HG03135 (cell line): Measurements from ENCODE around the gene ASTN1.

ENCODE experiments used
- ATAC-seq: cut with Tn5 transposase; IDR thresholded peaks from one replicate; pipeline ENCODE4 v1.9.1; 2021; ENCODE audit warnings: mild to moderate bottlenecking, moderate library complexity; ENCODE audit not compliant: unreplicated experiment

The ASTN1 gene

DNA sequence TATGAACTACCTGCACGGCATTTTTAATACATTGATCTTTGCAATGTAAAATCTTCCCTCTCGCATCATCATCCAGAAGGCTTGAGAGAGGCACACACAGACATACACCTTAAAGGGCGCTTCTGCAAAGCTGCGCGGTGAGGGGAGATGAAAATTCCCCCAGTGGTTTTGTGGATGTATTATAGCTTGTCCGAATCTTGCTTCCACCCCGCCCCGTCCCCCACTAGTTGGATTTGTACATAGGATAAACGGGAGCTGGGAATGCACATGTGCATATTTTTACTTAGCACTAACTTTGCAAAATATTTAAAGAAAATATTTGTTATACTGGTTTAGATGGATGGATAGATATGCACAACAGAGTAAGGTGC is 542 bp upstream of the ASTN1 start:
- no peak for ATAC-seq

DNA sequence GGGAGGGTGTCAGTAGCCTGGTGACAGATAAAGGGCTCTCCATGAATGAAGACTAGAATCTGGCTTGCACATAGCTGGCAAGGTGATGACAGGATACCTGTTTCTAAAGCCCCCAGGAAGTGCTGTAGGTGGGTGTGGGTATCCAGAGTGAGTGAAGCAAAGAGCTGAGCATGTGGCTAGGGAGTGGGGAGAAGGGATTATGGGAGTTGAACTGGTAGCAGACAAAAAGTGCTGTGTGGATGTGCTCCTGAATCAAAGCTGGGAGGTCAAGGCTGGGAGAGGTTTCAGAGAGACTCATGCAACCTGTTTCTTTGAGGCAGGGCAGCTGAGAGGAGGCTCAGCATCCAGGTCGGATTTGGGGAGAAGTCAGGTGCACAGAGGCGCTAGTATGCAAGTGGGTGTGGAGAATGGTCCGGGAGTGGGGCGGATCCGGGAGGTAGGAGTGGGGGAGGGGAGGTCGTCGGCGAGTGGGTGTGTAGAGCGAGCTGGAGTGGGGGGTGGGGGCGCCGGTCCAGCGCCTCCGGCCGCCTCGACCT is 600 bp downstream of the ASTN1 start:
- ATAC-seq, result no peak

DNA sequence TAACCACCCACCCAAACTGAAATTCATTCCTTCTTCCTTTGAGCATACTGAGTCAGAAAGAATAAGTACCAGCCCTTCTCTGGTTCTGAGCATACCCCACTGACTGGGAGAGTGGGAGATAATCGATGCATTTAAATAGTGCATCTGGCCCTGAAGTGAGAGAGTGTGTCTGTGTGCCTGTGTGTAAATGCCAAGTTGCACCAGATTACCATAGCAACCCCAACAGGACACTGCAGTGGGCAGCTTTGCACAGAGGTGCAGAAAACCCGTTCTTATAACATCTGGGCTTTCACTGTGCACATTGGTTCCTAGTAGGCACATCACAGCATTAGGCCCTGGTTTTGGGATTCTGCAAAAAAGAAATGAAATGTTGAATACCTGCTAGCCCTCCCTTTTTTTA is 2.3 kb downstream of the ASTN1 start:
- no peak for ATAC-seq

DNA sequence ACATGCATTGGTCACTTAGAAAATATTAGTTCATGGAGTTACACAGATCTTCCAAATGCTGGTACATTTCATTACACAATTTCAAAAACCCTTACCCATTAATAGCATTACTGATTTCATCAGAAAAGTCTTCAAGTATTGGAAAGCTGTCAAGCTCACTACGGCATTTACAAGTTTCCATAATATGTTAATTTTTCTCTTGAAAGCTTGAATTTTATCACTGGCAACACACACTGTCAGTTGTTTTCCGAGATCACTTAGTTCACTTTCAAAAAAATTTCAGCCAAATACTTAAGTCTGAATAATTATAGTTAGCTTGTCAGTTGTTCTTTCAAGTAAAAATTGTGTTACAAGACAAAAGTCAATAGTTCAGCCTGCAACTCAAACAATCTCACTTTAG is 18.0 kb downstream of the ASTN1 start:
- no peak for ATAC-seq

DNA sequence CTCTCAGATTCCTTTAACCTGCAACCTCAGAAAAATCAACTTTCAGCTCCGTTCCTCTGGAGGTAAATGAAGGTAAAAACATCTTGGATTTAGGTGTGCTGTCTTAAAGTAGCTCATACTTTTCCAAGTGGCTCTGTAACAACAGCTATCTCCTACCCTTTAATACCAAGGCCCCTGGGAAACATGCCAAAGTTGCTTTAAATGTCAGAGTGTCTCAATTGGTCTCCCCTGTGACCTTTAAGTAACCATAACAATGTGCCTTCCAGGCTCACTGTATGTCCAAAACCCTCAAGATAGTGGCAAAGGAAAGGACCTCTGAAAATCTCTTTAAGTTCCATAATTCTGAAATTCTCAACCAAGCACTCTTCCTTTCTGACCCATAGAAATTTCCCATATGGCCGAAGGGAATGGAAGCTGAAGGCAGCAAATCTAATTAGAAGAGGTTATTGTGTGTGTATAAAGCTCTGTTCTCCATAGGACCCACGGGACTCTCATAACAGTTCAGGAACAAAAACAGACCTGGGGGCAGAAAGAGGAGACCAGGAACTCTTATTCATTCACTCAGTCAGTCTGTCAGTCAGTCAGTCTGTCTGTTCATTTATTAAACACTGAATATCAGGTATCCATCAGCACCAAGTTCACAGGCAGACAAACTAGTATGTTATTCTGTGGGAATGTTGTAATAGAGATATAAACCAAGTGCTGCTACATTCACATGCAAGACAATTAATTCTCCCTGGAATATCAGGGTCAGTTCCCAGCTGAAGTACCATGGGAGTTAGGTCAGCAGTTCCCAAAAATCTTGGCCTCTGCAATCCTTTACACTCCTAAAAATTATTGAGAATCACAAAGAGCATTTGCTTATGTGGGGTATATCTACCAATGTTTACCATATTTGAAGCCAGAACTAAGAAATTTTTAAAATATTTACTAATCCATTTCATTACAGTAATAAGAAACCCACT is 19.1 kb downstream of the ASTN1 start:
- ATAC-seq, result no peak

DNA sequence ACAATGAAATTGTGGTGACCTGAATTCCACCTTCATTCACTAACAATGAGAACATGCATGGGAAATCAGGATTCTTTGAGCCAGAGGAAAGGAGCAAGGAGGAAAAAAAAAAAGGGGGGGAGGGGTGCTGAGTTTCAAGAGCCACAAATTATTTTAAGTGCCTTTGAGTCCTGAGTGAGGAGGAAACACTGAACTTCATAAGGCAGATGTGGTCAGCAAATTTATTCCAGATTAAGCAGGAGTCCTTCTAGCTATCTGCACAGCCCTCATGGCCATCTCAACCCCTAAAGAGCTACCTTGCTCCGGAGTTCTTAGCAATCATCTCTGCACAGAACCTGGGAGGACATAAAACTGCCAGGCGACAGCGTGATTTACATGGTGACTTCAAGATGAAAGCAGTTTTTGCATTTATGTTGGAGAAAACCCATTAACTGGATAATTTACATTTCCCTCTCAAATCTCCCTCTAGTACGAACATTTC is 21.7 kb downstream of the ASTN1 start:
- ATAC-seq, result no peak

DNA sequence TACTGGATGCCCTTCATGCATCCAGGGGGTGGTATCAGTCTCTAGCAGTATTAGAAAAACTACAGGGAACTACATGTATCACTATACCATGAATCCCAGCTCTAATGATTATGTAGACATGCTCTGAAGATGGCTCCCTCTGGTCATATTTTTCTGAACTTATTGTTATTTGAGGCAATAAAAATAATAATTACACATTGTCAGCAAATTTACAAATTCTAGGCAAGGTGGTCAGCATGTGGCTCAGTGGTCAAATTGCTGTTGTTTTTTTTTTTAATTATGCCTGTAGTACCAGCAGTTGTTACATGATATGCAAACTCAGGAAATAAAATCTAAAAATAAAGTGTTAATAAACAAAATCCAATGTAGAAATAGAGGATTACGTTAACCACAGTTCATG is 22.5 kb downstream of the ASTN1 start:
- ATAC-seq, result no peak

DNA sequence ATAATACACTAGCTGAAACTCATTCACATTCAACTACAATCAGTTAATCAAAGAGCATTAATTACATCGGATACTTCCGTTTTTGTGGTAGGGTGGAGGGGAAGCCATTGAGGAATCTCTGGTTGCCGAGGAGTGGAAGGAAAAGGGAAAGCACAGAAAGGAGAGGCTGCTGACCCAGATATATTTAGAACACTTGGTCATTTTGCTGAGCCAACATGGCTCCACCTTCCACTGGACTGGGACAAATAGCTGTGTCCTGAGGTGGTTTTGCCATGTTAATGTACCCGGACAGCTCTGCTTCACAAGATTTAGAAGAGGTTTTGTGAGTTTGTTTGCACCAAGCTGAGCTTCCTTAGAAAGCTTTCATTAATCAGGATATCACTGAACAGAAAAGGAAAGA is 26.2 kb downstream of the ASTN1 start:
- no peak for ATAC-seq

DNA sequence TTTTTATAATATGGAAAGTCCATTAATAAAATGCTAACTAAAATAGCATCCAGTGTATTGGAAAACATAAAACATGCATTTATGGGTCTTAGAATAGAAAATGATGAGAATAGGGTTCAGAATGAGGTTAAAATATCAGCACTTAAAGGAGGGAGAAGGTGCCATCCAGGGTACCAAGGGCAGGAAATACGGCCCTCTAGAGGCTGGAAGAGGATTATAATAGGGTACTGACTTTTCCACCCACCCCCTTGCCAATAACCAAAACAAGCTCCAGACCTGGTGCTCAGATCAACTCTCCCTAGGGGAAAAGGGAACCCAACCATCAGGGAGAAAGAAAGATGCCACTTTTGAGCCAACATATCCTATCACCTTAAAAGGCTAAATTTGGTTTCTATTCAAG is 26.7 kb downstream of the ASTN1 start:
- no peak for ATAC-seq

DNA sequence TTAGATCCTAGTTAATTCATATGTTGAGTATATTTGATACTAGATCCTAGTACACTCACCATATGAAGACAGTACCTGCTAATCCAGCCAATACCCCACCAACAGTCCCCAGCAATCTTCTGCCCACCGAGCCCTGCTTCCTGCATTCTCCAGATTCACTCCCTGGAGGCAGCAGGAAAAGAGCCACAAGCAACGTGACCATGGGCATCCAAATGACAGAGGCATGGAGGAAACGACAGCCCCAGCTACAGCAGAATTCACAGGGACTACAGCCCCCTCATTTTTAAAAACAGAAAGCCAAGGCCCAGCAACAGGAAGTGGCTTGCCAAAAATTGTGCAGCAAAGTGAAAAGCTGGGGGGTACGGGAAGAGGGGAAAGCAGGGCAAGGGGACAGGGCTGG is 29.3 kb downstream of the ASTN1 start:
- no peak for ATAC-seq

DNA sequence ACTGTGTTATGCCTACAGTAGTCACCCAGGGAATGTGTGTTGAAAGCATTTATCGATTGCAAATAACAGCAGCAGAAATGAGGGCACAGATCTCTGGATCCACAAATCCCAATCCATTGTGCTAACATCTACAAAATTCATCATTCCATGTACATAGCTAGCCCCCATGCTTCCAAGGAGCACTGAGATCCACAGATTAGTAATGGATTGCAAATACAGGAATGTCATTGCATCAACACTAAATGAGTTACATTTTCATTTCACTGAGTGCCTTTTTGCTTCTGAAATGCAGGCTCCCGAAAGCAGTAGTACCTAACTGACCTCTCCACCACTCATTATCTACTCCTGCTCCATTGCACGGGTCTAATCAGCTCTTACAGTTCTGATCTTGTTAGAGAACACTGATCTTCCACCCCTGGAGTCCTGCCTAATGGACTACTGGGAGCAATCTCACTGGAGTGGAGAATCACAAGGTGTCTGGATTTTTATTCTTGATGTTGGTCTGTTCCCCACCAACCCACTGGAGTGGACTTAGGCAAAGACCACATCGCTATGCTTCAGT is 30.5 kb downstream of the ASTN1 start:
- no peak for ATAC-seq

DNA sequence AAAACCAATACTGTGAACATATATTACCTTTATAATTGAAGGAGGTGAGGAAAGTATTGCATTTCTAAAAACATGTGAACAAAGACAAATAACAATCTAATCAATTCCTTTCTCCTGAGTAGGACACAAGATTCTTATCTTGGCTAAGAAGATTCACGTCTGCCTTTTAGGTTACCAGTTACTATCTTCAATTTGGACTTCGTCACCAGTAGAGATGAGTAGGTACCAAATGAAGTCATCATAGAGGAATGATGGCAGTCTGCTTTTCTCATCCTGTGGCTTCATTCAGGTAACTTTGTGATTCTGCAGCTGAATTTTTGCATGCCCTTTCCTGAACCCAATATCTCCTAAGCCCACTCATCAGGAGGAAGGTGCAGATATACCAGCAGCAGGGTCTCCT is 32.4 kb downstream of the ASTN1 start:
- ATAC-seq, result no peak

DNA sequence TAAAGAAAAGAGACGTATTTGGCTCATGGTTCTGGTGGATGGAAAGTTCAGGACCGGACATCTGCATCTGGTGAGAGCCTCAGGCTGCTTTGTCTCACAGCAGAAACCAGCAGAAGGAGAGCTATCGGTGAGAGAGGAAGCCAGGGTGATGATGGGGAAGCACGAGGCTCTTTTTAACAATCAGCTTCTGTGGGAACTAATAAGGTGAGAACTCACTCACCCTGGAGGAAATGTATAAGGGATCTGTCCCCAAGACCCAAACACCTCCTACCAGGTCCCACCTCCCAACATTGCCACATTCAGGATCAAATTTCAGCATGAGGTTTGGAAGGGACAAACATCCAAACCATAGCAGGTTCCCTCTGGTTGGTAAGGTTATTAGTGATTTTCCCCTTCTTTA is 32.8 kb downstream of the ASTN1 start:
- no peak for ATAC-seq

DNA sequence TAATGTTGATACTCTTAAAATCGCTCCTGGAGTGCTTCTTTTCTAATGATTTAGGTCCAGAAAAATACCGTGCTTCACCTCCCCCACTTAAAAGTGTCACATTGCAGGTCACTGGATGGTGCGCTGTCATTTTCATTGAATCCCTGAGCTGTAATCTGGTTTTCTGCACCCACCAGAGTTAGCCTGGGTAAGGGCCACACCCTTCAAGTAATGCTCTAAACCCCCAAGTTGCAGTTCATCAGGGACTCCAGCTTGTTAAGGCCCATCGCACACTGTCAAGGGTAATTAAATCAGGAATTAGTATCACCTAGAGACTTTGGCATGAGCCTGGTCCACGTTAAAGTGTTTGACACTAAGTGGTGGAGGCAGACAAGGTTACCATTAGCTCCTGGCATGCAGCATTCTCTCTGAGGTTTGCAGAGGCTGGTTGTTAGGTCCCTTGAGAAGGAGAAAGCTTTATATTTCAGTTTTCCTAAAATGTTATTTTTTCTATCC is 34.0 kb downstream of the ASTN1 start:
- ATAC-seq, result no peak

DNA sequence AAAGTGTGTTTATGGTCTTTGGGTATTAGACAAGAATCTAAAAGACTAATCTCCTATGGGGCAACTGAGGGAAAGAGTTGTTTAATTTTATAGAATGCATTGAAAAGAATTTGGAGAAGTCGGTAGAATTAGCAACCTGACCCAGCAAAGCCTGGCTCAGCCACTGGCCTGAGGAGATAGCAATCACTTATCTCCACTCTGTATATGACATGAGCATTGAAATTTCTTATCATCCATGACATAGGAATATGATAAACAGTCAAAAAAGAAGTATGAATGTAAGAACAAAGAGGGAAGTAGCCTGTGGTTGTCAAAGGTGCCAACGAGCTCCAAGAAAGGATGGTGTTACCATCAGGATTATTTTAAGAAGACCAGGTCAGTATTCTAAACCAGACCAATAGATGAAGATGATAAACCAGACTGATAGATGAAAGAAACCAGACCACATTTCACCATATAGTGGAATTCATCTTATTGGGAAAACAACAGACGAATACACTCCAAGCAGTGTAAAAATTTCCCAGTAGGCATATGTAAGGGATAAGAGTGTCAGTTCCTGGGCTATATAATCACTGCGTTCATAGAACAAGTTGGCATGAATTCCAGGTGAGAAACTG is 35.7 kb downstream of the ASTN1 start:
- ATAC-seq, result no peak

DNA sequence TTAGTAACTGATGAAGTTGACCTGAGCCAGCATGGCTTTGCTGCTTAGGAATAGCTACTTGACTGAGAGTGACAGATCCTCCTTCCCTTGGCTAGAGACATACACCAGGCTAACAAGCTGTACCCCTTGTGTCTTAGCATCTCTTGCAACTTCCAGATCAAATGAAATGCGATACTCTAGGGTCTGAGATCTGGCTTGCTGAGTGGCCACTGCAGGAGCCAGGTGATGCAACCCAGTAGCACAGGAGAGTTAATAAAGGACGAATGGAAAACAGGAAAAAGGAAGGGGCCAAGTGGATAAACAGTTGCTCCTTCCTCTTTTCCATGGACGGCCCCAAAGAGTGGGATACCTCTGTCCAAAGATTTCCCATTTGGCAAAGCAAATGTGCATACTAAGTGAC is 38.2 kb downstream of the ASTN1 start:
- ATAC-seq, result no peak

DNA sequence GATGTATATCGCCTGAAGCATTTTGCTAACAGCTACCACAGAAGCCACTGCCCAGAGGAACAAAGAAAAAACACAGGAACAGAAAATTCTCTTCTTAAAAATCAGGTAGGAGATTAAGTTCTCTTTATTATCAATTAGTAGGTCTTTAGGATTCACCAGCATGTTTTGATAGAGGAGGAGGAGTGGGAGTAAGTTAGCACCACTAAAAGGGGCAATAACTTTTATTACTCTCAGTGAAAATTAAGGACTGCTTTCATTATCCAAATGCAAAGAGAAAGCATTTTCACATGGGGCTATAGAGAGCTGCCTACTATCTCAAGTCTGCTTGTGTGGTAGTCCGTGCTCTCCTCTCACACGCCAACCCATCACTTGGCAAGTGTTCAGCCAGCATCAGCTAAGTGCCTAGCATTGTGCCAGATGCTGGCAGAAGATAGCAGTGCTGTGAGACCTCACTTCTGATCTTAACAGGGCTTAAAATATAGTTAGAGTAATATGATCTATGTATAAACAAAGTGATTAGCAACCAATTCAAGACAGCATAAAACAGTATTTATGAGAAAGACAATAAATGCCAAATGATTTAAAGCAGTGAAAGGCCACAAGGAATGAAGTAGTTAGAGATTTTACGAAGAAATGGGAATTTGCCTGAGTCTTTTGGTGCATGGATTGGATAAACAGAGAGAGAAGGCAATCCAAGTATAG is 39.8 kb downstream of the ASTN1 start:
- no peak for ATAC-seq

DNA sequence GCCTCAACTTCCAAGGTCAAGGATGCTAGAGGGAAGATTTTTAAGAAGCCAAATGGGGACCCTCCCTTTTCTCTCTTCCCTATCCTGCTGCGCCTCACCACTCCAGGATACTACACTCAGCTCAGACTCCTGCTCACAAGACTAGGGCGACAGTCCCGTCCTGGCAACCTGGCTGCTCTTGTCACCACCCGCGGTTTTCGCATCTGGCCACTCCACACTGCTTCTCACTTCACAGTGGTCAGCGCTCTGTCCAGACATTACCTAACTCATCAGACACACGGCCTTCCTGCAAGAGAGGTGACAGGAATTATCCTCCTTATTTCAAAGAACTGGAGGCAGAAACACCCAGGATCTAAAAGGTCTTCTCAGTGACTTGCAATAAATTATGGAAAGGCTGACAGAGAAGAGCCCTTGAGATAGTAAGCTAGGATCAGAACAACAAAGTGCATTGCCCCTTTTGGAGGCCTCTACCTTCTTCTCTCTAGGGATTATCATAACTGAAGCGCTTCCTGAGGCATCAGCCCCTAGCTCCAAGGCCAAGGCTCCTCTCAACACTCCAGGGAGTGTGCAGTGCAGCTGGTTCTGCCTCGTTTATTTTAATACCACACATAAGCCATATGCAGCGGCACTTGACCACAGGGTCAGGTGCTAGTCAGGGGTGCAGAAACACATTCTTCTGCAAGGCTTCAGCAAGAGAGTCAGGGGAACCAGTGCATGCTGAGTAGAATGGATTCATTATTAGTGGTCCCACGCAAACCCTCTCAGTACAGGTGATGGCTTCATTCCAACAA is 41.9 kb downstream of the ASTN1 start:
- ATAC-seq, result no peak

DNA sequence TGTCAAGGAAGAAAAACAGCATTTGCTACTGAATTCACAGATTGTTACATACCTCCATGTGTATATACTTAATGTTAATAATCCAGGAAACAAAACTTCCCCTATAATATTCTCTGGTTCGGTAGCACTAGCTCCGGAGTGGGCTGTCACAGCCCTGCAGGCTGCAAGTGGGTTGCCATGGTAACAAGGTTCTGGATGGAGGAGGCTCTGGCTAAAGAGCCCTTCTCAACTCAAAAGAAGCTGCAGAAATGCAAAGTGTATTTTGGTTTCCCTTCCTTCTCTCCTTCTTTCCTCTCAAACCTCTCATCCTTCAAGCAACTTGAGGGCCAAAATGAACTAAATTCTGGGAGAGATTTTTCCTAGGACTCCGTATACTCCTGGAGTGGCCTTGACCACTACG is 45.2 kb downstream of the ASTN1 start:
- no peak for ATAC-seq

DNA sequence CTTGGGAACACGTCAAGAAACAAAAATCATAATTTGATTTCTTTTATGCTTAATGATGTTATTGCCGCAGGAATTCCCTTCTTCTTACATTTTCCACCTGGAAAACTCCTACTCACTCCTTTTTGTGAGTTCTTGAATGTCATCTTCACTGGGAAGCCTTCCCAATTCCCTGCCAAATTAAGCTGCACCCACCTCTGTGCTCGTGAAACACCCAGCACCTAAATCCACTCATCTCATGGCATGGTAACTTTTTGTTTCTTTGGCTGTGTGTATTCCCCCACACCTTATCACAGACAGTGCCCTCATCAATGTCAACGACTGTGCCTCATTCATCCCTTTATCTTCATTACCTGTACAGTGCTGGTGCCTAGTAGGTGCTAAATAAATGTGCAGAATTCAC is 45.6 kb downstream of the ASTN1 start:
- no peak for ATAC-seq
